AML-193 (cell line): ENCODE results near the gene DPH1.
A peak's percentile ranks its signal among the peaks of the same experiment; 100 is the strongest.

ENCODE experiments used
- DNase-seq, 2 experiments: peaks; one replicate each; lab custom pipeline; 2025; lab: John Stamatoyannopoulos, UW

DPH1 gene

DNA sequence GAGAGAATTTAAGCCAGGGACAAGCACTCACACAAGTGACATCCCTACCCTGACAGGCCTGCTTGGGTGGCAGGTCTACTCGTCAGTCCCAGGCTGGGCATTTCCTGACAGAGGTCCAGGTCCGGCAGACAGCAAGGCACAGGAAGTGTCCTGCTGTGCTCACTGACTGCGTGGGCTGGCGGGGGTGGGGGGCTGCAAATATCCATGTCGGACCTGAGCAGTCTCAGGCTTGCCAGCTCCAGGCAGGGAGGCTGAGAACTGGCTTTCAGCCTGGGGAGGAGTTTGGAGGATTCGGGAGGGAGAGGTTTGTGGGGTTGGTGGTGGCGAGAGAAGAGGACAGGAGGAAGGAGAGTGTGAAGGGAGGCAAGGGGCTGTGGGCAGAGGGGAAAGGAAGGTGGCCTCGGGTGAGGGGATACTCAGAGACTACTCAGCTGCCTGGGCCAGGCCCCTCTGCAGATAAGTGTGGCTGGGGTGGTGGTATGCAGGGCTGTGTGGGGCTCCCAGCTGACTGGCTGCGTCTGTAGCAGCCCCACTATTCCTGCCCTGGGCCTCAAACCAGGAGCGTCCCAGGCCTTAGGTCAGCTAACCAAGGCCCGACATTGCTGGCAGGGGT, 32.7 kb downstream of the DPH1 start:
- no peak for DNase-seq

DNA sequence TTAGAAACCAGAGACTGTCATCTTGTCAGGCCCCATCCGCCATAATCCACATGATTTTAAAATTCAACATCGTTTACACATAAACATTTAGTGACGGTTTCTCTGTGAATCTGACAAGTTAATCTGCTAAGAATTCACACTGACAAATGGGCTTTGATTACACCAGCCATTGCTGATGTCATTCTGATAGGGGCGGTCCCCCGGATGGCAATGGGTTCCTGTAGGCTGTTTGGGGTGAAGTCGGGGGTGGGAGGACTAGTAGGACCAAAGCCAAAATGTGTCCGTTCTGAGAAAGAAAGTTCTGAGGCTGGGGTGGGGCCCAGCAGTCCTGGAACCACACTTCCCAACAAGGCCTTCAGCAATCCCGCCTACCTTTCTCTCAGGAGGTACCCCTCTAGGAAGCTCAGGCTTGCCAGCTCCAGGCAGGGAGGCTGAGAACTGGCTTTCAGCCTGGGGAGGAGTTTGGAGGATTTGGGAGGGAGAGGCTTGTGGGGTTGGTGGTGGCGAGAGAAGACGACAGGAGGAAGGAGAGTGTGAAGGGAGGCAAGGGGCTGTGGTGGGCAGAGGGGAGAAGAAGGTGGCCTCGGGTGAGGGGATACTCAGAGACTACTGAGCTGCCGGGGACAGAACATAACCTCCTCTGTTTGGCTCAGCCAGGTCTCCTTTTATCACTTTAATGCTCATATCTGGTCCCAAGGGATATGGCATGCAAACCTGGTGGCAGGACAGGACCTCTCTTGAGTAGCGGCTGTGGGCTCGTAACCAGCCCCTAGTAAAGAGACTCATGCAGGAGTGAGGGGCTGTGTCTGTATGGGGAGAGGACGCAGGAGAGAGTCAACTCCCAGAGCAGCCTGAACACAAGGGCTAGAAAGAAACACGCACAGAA, 33.6 kb downstream of the DPH1 start:
- DNase-seq: no peak

DNA sequence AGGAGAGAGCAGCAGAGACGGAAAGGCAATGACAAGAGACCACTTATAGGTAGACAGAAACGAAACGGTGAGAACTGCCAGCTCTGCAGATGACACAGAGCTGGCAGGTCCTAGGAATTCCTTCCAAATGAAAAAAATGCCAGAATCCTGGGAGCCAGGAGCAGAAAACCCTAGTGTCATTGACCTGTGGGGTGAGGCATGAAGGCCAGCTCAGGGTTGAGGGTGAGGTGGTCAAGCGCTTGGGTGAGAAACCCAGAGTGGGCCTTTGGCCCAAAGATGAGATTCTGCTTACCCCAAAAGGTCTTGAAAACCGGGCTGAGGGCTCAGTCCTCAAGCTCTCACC, 34.2 kb downstream of the DPH1 start:
- no peak for DNase-seq

DNA sequence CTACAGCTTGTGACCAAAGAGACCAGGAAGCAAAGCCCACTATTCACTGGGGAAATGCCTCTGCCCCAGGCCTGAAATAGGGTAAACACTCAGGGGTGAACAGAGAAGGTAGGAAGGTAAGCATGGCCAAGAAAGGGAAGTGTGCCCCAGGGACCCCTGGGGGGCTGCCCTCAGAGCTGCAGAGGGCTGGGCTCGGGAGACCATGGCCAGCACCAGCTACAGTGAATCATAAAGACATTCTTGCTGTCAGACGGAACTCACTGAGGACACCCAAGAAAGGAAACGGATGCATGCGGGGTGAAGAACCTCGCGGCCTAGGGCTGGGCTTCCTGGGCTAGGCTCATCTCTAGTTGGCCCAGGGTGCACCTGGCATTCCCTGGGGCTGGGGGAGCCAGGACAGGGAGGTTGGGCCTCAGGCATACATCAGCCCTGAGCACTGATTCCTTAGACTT, 34.6 kb downstream of the DPH1 start:
- no peak for DNase-seq

DNA sequence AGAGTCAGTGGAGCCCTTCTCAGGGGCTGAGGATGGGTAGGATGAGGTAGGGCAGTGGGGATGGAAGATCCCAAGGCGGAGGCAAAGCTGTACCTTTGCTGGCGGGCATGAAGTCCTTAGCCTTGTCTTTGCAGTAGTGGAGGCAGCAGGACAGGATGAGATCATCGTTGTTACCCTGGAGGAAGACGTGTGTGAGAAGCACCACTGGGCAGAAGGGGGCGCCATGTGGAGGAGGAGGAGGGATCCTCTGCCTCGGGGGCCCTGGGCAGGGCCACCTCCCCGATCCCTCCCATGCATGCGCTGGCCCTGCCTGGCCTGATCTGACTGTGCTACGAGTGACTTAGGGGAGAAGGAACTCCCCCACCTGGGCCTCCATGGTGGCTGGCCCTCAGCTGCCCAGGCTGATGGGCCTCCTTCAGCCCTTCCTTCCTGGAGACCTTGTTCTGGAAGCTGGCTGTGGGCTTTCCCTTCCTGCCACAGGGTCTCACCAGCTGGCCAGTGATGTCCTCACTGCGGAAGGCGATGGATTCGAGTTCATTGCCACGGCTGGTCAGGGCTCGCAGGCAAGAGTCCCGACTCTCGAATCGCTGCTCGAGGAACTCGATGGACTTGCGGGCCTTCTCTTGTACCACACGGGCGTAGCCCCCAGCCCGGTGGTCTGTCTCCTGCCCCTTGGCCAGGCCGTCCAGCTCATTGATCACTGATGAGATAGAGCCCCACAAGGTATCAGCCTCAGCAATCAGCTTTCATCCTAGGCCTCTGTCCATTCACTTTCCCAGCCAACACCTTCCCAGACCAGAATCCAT, 35.2 kb downstream of the DPH1 start:
- DNase-seq: peak in 1 of 2 experiments; percentile 15

DNA sequence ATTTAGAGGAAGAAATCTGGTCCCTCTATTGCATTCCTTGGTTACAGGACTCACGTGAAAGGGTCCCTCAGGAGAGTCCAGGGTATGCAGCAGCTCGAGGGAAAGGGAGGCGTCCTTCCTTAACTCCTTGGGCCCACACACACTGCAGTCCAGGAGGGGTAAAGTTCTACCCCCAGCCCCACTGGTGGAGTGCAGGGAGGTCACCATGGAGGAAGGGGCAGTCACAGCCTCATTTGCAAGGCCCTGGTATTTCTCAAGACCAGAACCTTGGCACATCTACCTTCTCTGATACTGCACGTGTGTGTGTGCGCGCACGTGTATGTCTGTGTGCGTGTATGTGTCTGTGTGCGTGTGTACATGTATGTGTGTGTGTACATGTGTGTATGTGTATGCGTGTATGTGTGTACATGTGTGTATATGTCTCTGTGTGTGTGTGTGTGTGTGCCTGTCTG, 36.0 kb downstream of the DPH1 start:
- no peak for DNase-seq

DNA sequence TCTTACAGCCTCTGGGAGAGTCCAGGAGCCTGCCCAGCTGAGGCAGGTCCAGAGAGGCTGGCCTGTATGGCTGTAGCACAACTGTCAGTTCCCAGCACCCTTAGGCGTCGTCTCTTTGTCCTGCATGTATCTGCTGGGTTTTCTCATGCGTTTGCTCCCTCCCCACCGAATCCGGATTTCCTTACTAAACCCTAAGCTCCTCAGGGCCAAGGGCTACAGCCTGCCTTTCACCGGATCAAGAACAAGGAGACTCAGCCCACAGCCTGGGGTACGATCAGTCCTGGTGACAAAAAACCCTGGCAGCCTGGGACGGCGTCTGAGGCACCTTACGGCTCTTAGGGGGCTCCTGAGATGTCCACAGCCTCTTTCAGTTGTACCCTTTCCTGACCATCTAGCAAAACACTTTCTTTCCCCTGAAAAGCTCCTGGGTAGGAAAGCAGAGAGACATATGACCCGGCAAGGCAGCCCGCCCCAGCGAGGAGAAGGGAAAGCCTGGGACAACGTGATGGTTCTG, 37.2 kb downstream of the DPH1 start:
- DNase-seq: no peak

DNA sequence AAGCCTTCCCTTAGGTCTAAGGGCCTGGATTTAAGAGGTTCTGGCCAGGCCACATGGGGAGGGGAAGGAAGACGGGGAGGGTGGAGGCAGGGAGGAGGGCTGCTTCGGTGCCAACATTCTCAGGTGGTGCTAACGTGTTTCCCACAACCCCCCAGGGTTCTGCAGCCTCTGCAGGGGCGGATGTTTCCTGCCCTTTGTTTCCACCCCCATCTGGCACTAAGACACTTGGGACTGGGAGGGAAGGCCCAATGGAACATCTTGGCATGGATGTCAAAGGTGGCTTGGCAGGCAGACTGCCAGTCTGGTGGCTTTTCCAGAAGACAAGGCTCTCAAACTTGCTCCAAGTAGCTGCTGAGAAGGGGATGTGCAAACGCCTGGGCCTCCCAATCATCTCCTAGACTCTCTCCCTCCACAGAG, 37.7 kb downstream of the DPH1 start:
- DNase-seq: no peak

DNA sequence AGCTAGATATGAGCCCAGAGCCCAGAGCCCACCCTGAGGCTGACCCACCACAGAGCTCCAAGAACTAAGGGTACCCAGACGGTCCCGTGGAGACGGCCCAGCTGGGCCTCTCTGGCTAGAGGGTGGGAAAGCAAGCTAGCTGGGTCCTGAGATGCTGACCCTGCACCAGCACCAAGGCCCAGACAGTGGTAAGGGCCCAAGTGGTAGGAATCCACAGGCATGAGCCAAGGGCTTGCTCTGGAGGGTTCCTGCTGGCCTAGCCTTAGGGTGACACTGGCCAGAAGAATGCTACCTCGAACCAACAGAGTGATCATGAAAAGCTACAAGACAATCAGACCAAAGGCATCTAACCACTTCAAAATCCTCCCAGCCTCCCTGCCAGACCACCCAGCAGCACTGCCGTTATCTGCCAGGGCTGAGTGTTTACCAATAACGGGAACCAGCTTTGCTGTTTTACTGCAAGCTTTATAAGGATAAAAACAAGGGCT, 38.1 kb downstream of the DPH1 start:
- no peak for DNase-seq

DNA sequence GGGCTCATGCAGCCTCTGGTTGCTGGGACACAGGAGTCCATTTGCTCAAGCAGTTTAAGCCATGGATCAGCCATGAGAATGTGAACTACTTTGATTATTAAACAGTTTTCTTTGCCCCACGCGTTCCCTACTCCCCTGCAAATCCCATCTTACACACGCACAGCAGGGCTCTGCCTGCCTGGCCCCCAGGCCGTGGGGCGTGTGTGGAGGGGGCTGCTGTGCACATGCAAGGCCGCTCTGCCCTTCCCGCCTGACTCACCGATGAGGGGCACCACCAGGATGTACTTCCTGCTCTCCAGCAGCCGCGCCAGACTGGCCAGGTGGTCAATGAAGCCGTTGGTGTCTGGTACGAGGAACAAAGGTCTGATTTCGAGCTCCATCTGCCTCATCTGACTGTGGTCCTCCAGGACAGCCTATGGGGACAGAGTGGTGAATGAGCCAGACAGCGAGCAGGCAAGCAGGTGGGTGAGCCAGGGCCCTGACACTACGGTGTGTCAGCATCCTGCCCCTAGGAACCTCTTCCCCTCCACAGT, 38.6 kb downstream of the DPH1 start:
- no peak for DNase-seq

DNA sequence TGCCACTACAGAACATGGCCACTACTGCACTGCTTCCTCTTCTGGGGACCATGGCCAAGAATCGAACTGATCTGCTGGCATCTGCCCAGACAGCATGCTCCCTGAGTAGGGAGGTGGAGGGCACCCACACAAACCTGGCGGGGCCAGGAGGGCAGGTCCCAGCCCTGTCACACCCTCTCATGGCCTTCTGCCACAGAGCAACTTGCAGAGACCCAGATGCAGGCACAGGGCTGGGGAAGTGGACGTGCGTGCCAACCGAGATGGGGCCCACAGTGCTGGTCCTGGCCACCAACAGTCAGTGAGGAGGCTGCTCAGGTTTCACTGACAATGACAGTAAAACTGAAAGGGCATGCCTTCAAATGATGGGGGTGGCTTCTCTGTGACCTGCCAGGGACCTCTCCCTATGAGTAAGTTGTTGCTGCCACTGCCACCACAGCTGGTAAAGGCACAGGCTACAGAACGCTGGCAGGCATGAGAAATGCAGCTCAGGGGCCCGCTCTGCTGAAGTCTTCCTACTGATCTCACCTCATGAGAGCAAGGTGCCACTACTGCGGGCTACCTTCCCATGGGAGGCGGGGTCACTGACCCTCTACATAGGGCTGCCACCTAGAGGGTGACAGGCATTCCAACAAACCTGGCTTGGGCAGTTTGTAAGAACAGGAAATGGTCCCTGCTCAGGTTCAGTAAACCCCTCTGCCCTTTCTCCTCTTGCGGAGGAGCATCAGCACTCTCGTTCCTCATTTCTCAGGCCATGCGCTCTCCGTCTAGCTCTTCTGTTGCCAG, 40.5 kb downstream of the DPH1 start:
- DNase-seq: no peak

DNA sequence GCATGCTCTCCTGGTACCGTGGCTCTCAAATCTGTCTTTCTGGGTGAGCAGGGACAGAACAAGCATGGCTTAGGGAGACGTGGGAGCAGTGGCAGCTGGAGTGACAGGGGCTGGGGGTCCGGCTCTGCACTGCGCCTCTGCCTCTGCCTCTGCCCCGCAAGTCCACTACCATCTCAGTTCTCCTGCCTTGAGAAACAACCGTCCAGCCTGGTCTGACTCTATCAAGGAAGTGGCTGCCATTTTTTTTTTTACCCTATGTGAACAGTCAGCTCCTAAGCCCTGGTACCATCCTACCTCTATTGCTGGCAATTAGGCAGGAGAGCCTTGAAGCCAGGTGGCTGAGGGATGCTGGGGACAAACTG, 41.1 kb downstream of the DPH1 start:
- DNase-seq: no peak

DNA sequence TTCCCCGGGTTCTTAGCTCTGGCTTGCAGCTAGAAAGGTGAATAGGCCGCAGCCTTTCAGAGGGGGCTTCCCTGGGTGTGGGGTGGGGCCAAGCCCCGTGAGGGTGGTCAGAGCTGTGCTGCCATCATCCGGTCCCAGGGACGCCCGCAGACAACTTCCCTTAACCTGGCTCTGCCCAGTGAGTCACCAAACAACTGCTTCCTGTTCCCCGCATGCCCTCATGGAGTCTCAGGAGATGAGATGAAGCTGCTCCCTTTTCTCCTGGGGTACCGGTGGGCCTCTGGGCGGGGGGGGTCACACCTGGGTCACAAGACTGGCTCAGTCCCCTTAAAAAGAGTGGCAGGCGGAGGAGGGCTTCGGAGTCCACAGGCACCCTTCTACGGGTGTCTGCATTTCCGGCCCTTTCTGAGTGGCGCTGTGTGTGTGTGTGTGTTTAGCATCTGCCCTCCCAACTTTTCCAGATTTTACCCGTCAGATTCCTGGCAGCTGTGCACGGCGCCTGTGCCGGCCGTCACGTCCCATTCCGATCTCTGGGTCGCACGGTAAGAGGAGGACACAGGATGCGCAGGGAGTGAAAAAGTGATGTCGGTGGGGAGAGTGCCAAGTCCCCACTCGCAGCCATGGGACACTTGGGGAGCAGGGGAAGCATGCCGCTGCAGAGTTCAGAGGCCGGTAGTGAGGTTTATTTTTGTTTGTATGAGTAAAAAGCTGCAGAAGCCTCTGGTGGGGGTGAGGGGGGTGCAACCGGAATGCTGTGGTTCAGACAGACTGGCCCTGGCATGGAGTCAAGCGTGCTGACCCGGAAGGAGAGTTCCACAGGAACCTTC, 41.7 kb downstream of the DPH1 start:
- DNase-seq: no peak

DNA sequence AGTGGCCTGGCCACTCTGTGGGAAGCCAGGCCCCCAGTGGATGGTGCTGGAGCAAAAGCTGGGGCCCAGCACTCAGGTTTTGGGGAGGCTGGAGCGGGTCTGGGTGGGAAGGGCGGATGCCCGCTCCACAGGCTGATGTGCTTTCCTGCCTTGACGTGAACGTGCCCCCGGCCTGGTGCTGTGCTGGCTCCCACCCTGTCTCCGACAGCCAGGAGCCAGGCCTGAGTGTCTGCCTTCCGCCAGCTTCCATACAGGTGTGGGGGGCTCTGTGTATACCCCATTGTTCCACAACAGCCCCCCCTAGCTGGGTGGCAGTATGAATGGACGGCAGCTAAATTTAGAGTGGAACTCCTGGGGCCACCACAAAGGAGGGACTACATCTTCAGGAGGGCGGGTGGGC, 45.0 kb downstream of the DPH1 start:
- no peak for DNase-seq

DNA sequence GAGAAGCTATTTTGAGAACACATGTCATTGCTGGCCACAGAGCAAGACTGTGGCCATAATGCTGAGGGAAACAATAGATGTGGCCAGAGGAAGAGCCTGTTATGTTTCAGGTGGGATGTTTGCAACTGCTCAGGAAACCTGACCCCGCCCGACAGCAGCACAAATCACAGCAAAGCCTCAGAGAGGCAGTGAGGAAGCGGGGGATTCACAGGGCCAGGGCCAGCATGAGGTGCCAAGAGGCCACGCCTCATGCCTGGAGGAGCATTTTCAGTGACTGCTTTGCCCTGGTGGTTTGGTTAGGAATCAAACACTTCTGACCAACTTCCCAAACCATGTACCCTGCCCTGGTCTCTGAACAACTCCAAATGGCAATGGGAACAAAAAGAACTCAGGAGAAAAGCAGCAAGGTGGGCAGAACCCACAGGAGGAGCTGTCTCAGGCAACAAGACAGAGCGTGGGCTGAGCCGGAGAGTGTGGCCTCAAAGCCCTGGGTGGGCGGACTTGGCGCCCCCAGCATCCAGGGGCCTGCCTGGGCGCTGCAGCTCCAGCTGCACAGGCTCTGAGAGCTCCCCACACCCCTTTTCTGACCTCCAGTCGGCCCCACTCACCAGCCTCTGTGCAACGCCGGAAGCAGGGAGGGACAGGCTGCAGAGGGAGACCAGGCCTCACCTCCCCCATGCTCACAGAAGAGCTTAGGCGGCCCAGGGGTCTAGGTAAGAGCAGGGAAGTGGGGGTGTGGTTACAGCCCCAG, 45.6 kb downstream of the DPH1 start:
- DNase-seq: no peak

DNA sequence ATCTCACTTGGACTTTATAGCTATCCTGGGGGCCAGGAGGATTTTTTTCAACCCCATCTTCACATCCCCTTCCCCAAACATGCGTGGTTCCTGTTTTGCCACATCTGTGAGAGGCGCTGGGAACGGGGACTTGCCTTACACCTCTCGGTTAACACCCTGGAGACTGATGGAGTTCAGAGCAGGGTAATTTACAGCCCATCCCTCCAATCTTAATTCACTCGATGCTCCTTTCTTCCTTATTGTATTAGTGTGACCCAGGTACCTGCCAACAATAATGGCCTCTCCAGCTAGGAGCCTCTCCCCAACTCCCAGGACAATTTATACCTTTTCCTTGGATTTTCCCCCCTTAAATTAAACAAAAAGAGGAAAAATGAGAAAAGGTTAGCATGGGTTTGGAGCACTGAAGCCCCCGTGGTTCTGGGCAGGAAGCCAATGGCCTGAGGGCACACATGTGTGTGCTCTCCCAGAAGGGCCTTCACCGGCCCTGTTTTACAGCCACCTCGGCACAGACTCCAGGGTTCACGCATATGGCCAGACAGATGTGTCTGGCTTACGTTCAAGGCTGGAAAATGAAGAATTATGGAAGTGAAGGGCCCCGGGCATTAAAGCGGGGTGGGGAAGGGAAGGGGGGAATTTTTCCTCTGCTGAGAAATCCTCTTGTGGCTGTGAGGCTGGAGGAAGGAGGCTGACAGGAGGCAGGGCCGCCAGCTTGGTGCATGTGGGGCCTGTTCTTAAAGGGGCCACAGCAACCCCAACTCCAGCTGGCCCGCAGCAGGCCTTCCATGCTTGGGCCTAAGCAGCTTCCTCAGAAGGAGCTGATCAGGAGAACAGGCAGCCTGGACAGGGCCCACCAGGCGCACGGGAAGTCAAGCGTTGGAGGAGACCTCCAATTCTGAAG, 46.4 kb downstream of the DPH1 start:
- DNase-seq: no peak

DNA sequence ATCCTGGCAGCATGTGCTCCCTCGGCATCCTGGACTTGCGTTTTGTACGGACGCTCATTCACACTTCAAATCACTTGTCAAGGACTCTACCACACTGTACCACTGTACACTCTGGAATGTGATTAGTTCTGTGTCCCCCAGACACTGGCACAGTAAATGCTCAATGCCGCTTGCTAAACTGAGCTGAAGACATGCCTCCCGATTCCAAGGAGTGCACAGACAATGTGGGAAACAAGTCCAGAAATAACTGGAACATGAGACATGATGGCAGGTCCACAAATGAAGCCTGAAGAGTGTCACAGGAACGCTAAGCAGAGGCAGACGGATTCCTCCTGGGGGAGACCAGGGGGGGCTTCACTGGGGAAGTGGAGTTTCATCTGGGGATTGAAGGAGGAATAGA, 47.1 kb downstream of the DPH1 start:
- no peak for DNase-seq

DNA sequence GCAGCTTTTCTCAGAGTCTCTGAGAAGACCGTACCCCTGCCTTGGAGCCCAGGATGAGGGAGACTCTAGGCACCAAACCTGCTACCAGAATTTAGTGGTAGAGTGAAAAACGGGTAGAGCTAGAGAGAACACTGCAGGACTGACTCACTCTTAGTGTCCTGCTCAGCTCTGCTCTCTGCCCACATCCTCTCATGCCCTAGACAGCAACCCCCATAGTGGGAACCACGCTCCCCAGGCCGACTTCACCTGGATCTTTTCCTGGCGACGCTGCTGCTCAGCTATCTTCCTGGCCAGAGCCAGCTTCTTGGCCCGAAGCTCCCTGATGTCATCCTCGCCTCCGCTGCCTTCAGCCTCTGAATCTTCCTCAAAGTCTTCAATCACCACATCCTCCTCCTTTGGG, 51.6 kb downstream of the DPH1 start:
- no peak for DNase-seq
